B cell (primary cell): Measurements from ENCODE around the gene NIPAL3.

Experiments
- EZH2 ChIP-seq: IDR thresholded peaks from 2 replicates; pipeline ENCODE4 v1.6.1; 2012; ENCODE audit warnings: borderline replicate concordance, low read depth, mild to moderate bottlenecking, moderate library complexity, low read length; ENCODE audit not compliant: insufficient read depth, poor library complexity, severe bottlenecking
- TF ChIP-seq, protein P1 (sequence below): fragments of 200-600 bp; IDR thresholded peaks from one replicate; pipeline ENCODE4 v1.8.0; 2022; ENCODE audit warnings: antibody characterized with exemption, mild to moderate bottlenecking

DNA sequence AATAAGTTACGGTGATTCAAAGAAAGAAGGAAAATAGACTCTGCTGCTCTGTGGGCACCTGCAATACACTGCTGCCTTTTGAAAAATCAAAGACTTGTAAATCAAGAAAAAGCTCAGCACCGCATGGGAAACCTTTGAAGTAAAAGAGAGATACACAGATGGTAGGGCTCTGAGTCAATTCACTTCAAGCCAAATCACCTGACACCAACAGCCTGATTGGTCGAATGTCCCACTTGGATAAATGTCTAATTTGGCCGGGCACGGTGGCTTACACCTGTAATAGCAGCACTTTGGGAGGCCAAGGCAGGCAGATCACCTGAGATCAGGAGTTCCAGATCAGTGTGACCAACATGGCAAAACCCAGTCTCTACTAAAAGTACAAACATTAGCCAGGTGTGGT, 67.8 kb downstream of the NIPAL3 start:
- TF ChIP-seq EZH2: no peak
- TF ChIP-seq, protein P1, sequence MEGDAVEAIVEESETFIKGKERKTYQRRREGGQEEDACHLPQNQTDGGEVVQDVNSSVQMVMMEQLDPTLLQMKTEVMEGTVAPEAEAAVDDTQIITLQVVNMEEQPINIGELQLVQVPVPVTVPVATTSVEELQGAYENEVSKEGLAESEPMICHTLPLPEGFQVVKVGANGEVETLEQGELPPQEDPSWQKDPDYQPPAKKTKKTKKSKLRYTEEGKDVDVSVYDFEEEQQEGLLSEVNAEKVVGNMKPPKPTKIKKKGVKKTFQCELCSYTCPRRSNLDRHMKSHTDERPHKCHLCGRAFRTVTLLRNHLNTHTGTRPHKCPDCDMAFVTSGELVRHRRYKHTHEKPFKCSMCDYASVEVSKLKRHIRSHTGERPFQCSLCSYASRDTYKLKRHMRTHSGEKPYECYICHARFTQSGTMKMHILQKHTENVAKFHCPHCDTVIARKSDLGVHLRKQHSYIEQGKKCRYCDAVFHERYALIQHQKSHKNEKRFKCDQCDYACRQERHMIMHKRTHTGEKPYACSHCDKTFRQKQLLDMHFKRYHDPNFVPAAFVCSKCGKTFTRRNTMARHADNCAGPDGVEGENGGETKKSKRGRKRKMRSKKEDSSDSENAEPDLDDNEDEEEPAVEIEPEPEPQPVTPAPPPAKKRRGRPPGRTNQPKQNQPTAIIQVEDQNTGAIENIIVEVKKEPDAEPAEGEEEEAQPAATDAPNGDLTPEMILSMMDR: no peak
